Panc1 (cell line): Measurements from ENCODE around the gene AGER. TPM values are rescaled to one million over a fixed set of nuclear protein-coding genes. Genes with fewer than 3 reads are reported as not detected.

Experiments
- ATAC-seq: fragments of 200-7000 bp; cut with Tn5 transposase; 2 replicates; pipeline ENCODE4 v1.9.1; 2020; ENCODE audit warnings: mild to moderate bottlenecking, moderate library complexity
- BruUV-seq: library from RNA; stranded (reverse); fragments of 400-500 nt; replicated peaks from 2 replicates; lab custom pipeline; 2021; lab: Mats Ljungman, UMichigan
- CTCF ChIA-PET: fragments of 300-600 bp; sonication (Branson Sonifier 250); formaldehyde crosslinking; loops from one replicate; lab custom pipeline; 2022; ENCODE audit warnings: antibody characterized with exemption; lab: Charles Lee
- POLR2A ChIA-PET: fragments of 300-600 bp; sonication (Branson Sonifier 250); formaldehyde crosslinking; loops from one replicate; lab custom pipeline; 2022; ENCODE audit warnings: antibody characterized with exemption; lab: Charles Lee
- DNase-seq: peaks from one replicate; pipeline ENCODE4 v3.0.0-alpha.2; 2010; ENCODE audit warnings: low read depth, low spot score
- H3K27ac ChIP-seq: 2 replicates; pipeline ENCODE4 v1.5.1; 2011; ENCODE audit warnings: mild to moderate bottlenecking, low read length, inconsistent platforms
- H3K27me3 ChIP-seq: fragments of 200-500 bp; sonication (Bioruptor generic); 2 replicates; pipeline ENCODE4 v1.6.0; 2014; ENCODE audit warnings: low read length, inconsistent platforms; ENCODE audit not compliant: control insufficient read depth, insufficient read depth
- H3K36me3 ChIP-seq: fragments of 200-500 bp; sonication (Bioruptor generic); 2 replicates; pipeline ENCODE4 v1.5.1; 2014; ENCODE audit warnings: inconsistent platforms, mild to moderate bottlenecking, low read length, moderate library complexity; ENCODE audit not compliant: control insufficient read depth, insufficient read depth
- H3K4me1 ChIP-seq: 2 replicates; pipeline ENCODE4 v1.5.1; 2011; ENCODE audit warnings: inconsistent platforms, mild to moderate bottlenecking, low read length, moderate library complexity; ENCODE audit not compliant: control insufficient read depth, insufficient read depth
- H3K4me3 ChIP-seq, 2 experiments: 2 replicates each; pipeline ENCODE4 v1.5.1; 2011 to 2012; ENCODE audit warnings: low read depth in 2 of 2, low read length in 2 of 2, mild to moderate bottlenecking in 2 of 2, inconsistent platforms in 1 of 2, moderate library complexity in 1 of 2
- H3K9me3 ChIP-seq: fragments of 200-500 bp; sonication (Bioruptor generic); 2 replicates; pipeline ENCODE4 v1.5.1; 2014; ENCODE audit warnings: low read depth, mild to moderate bottlenecking, inconsistent platforms, low read length, moderate library complexity; ENCODE audit not compliant: control insufficient read depth, insufficient read depth
- CTCF ChIP-seq: fragments of 450-650 bp; IDR thresholded peaks from 2 replicates; pipeline ENCODE4 v1.5.1; 2017; ENCODE audit warnings: mild to moderate bottlenecking
- POLR2AphosphoS5 ChIP-seq: IDR thresholded peaks from 2 replicates; pipeline ENCODE4 v1.6.1; 2012; ENCODE audit warnings: mild to moderate bottlenecking, low read depth, low read length, moderate library complexity
- REST ChIP-seq, 2 experiments: IDR thresholded peaks; 2 replicates each; pipeline ENCODE4 v1.6.1; 2011 to 2012; ENCODE audit warnings: low read depth in 2 of 2, control low read depth in 1 of 2, low read length in 1 of 2, mild to moderate bottlenecking in 1 of 2, moderate library complexity in 1 of 2; ENCODE audit not compliant: insufficient read depth in 1 of 2
- SIN3A ChIP-seq: IDR thresholded peaks from 2 replicates; pipeline ENCODE4 v1.6.1; 2012; ENCODE audit warnings: low read depth, mild to moderate bottlenecking, low read length, moderate library complexity, borderline replicate concordance; ENCODE audit not compliant: insufficient read depth
- TCF7L2 ChIP-seq: IDR thresholded peaks from 2 replicates; pipeline ENCODE4 v1.6.1; 2011; ENCODE audit warnings: mild to moderate bottlenecking, low read depth, low read length, inconsistent platforms
- in situ Hi-C: cut with HindIII; loops from 2 replicates; pipeline ENCODE4 v1.10.0; 2016; ENCODE audit warnings: low sequenced_read_pairs, low pct_unique_long_range_greater_than_20kb
- intact Hi-C: fragments of 100-400 bp; cut with micrococcal nuclease; formaldehyde crosslinking; loops from one replicate; pipeline ENCODE4 v1.10.0; 2022; ENCODE audit not compliant: unreplicated experiment
- total RNA-seq: library from RNA; stranded (reverse); gene quantifications from one replicate; pipeline ENCODE4 v1.2.1, GENCODE V29; 2021; ENCODE audit not compliant: unreplicated experiment

Gene AGER
- total RNA-seq, 1 experiment from 2014 or later = 3.7 TPM

GRCh38 chr6:32153564-32154513 lies 30.2 kb downstream of the AGER start, which contains the start of gene PPT2:
TSS of gene PPT2 (plus strand) at chr6:32154141. CDS start at chr6:32154595, 454 bp downstream.
- H3K4me1 ChIP-seq = peaks cover 21% of the 10 kb centered on the region
- TSS peak; percentile 85 for BruUV-seq
- CTCF ChIA-PET = interaction anchor here (0.5 to 0.6 kb wide), 2 partner anchors 18 to 1914 kb away, joined by 5 to 6 read pairs; no protein-coding TSS in a partner anchor
- ATAC-seq (peak; percentile 83), DNase-seq (peak; percentile 71)
- no peaks in the 10 kb centered on the region for H3K9me3 ChIP-seq
- intact Hi-C loops (loop anchor here (2.0 kb wide), 1 partner anchor 35 kb away; no protein-coding TSS in a partner anchor), in situ Hi-C loops (no loop called here)
- no peak for TF ChIP-seq TCF7L2
- peak; percentile 66 for TF ChIP-seq POLR2AphosphoS5
- peak; percentile 95; the same call in 1 of the 2 replicates for TF ChIP-seq SIN3A
- no peaks in the 10 kb centered on the region; the same call in 1 of the 2 replicates for H3K36me3 ChIP-seq
- peak within 1 kb of the TSS; percentile 84 for H3K27ac ChIP-seq
- H3K4me3 ChIP-seq = peak within 1 kb of the TSS; percentile 81 to 96
- POLR2A ChIA-PET = no interaction called here
- H3K27me3 ChIP-seq = no peaks in the 10 kb centered on the region

GRCh38 chr6:32152769-32153563 lies 31.1 kb downstream of the AGER start:
- ATAC-seq (peak; percentile 60), DNase-seq (no peak)
- H3K9me3 ChIP-seq = no peaks in the 10 kb centered on the region
- no peaks in the 10 kb centered on the region; the same call in 1 of the 2 replicates for H3K36me3 ChIP-seq
- peak overlapping the region; percentile 84 for H3K27ac ChIP-seq
- peak overlapping the region; percentile 81 to 96 for H3K4me3 ChIP-seq
- in situ Hi-C loops = no loop called here
- intact Hi-C loops = loop anchor here (2.0 kb wide), 1 partner anchor 34 kb away; no protein-coding TSS in a partner anchor
- H3K4me1 ChIP-seq = peaks cover 21% of the 10 kb centered on the region
- POLR2A ChIA-PET = interaction anchor here (0.5 to 0.9 kb wide), 4 partner anchors 21 to 399 kb away, joined by 3 to 8 read pairs (median 4); no protein-coding TSS in a partner anchor
- CTCF ChIA-PET = interaction anchor here (0.5 to 0.6 kb wide), 3 partner anchors 17 to 1913 kb away, joined by 5 to 6 read pairs (median 5); no protein-coding TSS in a partner anchor
- no peaks in the 10 kb centered on the region for H3K27me3 ChIP-seq
- BruUV-seq = no TSS peak
- no peak for TF ChIP-seq TCF7L2
- TF ChIP-seq REST (IDR thresholded peaks at IDR 0.05; ENCODE audit: insufficient read depth in 1 of 2, low read depth in 2 of 2, low read length in 1 of 2) = no peak
- TF ChIP-seq SIN3A = no peak; the same call in 1 of the 2 replicates
- no peak for TF ChIP-seq POLR2AphosphoS5
- no peak for TF ChIP-seq CTCF
